HG03460 (cell line): ENCODE data around the gene VPS26A.
"Not testable (repeated sequence)": the region's sequence is repeated elsewhere in the genome, so short reads cannot be mapped to it uniquely, and the experiment has no call there.

Experiments used
- ATAC-seq: cut with Tn5 transposase; IDR thresholded peaks from one replicate; pipeline ENCODE4 v1.9.1; 2021; ENCODE audit not compliant: unreplicated experiment

VPS26A gene

GRCh38 chr10:69102440-69102839, 21.5 kb upstream of the VPS26A start:
- ATAC-seq, result no peak

- no peak for ATAC-seq
These were observed 20.2 kb upstream of the VPS26A start for GRCh38 chr10:69103784-69104183.

- ATAC-seq, result no peak
These were observed 18.8 kb upstream of the VPS26A start for GRCh38 chr10:69104994-69105790.

GRCh38 chr10:69107176-69107490, 16.8 kb upstream of the VPS26A start:
- no peak for ATAC-seq

DNA sequence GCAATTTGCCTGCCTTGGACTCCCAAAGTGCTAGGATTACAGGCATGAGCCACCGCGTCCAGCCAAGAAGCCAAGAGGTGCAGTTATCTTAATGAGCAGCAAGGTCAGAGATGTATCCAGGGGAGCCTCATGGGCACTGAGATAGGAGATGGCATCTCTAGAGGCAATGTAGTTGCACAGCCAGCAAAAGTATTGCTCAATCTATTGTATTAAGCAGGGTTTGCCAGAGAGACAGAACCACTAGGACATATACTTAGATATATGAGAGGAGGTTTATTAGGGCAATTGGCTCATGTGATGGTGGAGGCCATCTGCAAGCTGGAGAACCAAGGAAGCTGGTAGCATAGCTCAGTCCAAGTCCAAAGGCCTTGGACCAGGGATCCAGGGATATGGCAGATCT, 16.3 kb upstream of the VPS26A start:
- ATAC-seq, result no peak

GRCh38 chr10:69119896-69120295, 4.1 kb upstream of the VPS26A start:
- no peak for ATAC-seq

- ATAC-seq, result peak; percentile 25
These were observed 652 bp upstream of the VPS26A start for GRCh38 chr10:69123306-69123746.

- ATAC-seq, result peak; percentile 30
These were observed 738 bp downstream of the VPS26A start for GRCh38 chr10:69124563-69125268.

DNA sequence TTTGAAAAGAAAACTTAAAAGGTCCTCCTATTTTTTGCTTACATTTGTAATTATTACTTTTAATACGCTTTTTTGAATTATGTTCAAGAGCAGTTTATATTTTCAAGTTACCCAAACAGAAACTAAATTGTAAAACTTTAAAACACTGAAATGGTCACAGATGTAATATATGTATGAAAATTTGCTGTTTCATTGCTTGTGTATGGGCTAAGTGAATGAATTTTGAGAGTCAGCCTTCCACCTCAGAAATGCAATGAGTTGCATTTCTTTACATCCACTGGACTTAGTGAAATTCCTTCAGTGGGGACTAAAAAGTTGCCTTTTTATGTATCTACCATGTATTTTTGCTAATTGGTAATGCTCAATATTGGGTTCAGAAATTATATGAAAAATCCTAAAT, 1.6 kb downstream of the VPS26A start:
- no peak for ATAC-seq

DNA sequence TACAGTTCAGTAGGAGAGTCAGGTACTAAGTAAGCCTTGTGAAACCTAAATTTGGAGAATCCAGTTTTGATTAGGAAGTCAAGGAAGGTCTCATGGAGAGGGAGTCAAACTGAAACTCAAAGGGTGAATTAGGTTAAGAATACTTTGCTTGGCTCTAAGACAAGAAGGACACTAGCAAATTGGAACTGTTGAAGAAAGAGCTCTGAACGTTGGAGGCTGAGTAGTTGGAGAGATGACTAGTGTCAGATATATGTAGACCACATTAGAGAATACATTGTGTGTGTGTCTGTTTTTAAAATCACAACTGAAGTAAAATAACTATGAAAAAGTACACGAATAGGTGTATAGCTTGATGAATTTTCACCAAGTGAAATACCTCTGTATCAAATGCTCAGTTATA, 6.3 kb downstream of the VPS26A start:
- no peak for ATAC-seq

GRCh38 chr10:69139961-69140360, 16.0 kb downstream of the VPS26A start:
- no peak for ATAC-seq

DNA sequence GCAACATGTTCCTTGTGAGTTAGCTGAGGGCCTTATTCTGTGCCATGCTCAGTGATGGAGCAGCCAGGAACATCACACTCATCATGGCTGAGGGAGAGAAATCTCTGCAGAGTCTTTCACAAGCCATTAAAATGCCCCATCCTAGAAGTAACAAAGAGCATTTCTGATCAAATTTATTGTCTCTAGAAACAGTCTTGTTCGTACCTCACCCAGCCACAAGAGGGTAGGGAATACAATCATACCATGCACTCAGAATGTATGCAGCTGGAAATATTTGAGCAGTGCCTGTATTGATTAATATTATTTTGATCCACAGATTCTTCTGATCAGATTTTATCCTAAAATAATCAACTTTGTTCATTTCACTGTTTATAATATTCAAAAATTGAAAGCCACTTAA, 17.3 kb downstream of the VPS26A start:
- no peak for ATAC-seq

DNA sequence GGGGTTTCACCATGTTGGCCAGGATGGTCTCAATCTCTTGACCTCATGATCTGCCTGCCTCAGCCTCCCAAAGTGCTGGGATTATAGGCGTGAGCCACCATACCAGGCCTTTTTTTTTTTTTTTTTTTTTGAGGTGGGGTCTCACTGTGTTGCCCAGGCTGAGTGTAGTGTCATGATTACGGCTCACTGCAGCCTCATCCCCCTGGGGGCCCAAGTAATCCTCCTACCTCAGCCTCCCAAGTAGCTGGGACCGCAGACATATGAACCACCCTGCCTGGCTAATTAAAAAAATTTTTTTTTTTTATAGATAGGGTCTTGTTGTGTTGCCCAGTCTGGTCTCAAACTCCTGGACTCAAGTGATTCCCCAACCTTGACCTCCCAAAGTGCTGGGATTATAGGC, 18.1 kb downstream of the VPS26A start:
- not testable (repeated sequence) for ATAC-seq

- no peak for ATAC-seq
These were observed 19.0 kb downstream of the VPS26A start for GRCh38 chr10:69142983-69143382.

GRCh38 chr10:69145329-69145728, 21.4 kb downstream of the VPS26A start:
- ATAC-seq, result no peak

- no peak for ATAC-seq
These were observed 21.9 kb downstream of the VPS26A start for GRCh38 chr10:69145864-69146263.

DNA sequence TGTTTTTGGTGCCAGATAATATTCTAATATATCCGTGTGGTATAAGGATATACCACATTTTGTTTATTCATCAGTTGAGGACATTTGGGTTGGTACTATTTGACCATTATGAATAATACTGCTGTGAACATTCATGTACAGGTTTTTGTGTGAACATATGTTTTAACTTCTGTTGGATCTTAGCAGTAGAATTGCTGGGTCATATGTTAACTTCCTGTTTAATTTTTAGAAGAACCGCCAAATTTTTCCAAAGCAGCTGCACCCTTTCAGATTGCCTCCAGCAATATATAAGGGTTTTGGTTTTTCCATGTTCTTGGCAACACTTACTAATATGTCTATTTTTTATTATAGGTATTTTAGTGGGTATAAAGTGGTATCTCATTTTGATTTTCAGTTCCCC, 22.8 kb downstream of the VPS26A start:
- ATAC-seq, result no peak

DNA sequence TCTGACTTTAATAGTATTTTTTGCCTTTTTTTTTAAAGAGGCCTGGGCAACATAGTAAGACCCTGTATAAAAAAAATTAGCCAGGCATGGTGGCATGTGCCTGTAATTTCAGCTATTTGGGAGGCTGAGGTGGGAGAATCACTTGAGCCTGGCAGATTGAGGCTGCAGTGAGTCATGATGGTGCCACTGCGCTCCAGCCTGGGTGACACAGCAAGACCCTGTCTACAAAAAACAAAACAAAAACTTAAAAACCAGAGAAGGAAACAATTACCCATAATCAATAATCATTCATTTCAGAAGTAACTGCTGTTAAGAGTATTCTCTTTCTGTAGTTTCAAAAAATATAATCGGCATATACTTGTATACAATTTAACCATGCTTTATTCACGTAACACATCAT, 28.0 kb downstream of the VPS26A start:
- ATAC-seq, result no peak

- ATAC-seq, result no peak
These were observed 29.2 kb downstream of the VPS26A start for GRCh38 chr10:69153227-69153626.

GRCh38 chr10:69160809-69161241, 36.8 kb downstream of the VPS26A start:
- ATAC-seq, result no peak

- ATAC-seq, result no peak
These were observed 44.5 kb downstream of the VPS26A start for GRCh38 chr10:69168493-69168892.

- ATAC-seq, result no peak
These were observed 48.4 kb downstream of the VPS26A start for GRCh38 chr10:69172241-69172982.
